Measurements from ENCODE around the gene AFF1.

The AFF1 gene

DNA sequence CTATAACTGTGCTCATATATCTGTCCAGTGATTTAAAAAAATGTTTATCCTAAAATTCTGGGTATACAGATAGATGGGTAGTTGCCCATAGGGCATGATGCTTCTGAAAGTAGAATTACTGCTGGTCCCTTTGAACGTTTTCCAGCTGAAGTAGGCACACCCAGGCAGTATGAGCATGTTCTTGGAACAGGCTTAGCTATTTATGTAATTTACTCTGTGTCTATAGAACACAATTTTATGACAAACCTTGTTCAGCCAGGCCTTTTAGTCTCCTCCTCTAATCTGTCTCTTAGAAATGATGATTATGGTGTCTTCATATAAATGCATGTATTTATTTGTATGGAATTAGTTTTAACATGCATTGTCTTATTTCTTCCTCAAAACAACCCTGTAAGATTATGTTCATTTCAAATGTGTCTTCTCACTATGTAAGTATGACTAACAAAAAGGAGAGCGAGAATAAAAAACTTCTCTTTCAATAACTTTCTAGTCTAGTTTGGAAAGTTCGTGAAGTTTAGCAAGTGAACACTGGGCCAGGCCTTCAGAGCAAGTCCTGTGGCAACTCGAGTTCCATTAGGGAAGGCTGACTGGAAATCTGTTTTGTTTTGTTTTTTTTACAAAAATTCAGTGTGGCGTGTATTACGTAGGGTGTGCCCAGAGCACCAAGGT, 142.0 kb downstream of the AFF1 start:
- TF ChIP-seq POLR2AphosphoS5 (IDR thresholded peaks at IDR 0.05; ENCODE audit: low read depth, low read length) (no peak), SIN3A (IDR thresholded peaks at IDR 0.05; ENCODE audit: borderline replicate concordance, insufficient read depth, low read length) (no peak), TAF1 (IDR thresholded peaks at IDR 0.05; ENCODE audit: borderline replicate concordance, insufficient read depth, low read length) (no peak), FOXP2 (optimal IDR thresholded peaks at IDR 0.05; ENCODE audit: borderline replicate concordance, extremely low read depth, extremely low read length, insufficient read depth) (no peak)
- TF ChIP-seq, protein P1, sequence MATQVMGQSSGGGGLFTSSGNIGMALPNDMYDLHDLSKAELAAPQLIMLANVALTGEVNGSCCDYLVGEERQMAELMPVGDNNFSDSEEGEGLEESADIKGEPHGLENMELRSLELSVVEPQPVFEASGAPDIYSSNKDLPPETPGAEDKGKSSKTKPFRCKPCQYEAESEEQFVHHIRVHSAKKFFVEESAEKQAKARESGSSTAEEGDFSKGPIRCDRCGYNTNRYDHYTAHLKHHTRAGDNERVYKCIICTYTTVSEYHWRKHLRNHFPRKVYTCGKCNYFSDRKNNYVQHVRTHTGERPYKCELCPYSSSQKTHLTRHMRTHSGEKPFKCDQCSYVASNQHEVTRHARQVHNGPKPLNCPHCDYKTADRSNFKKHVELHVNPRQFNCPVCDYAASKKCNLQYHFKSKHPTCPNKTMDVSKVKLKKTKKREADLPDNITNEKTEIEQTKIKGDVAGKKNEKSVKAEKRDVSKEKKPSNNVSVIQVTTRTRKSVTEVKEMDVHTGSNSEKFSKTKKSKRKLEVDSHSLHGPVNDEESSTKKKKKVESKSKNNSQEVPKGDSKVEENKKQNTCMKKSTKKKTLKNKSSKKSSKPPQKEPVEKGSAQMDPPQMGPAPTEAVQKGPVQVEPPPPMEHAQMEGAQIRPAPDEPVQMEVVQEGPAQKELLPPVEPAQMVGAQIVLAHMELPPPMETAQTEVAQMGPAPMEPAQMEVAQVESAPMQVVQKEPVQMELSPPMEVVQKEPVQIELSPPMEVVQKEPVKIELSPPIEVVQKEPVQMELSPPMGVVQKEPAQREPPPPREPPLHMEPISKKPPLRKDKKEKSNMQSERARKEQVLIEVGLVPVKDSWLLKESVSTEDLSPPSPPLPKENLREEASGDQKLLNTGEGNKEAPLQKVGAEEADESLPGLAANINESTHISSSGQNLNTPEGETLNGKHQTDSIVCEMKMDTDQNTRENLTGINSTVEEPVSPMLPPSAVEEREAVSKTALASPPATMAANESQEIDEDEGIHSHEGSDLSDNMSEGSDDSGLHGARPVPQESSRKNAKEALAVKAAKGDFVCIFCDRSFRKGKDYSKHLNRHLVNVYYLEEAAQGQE (IDR thresholded peaks at IDR 0.05; ENCODE audit: insufficient read depth in 1 of 2, low read depth in 2 of 2, low read length in 2 of 2) = no peak

DNA sequence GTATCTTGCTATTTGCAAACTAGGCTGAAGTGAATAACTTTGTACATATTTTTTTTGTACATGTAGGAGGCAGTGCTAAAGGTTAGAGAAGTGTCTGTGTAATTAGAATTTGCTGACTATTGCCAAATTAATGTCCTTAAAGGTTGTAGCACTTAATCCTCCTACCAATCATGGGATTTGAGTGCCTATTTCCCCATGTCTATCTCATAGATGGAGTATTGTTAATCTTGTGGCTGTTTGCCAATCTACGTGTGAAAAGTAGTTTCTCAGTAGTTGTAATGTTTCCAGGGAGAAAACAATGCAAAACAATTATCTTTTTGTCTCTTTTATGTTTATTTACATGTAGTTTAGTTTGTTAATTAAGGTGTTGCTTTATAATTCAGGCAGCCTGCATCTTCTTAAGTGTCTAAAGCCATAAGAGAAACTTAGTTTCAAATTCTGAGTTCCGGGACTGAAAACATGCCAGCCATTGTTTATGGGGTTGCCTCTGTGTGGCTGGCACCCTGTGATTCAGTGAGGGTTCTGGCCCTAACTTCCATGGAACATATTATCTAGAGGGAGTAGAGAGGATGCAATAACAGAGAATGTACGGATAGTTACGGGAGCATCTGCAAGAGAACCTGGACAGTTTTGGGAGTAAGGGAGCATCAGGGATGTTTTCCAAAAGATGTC, 143.2 kb downstream of the AFF1 start:
- TF ChIP-seq SIN3A (IDR thresholded peaks at IDR 0.05; ENCODE audit: borderline replicate concordance, insufficient read depth, low read length) (no peak), POLR2AphosphoS5 (IDR thresholded peaks at IDR 0.05; ENCODE audit: low read depth, low read length) (no peak), FOXP2 (optimal IDR thresholded peaks at IDR 0.05; ENCODE audit: borderline replicate concordance, extremely low read depth, extremely low read length, insufficient read depth) (no peak), TAF1 (IDR thresholded peaks at IDR 0.05; ENCODE audit: borderline replicate concordance, insufficient read depth, low read length) (no peak)
- TF ChIP-seq, protein P1 (IDR thresholded peaks at IDR 0.05; ENCODE audit: insufficient read depth in 1 of 2, low read depth in 2 of 2, low read length in 2 of 2) = no peak

DNA sequence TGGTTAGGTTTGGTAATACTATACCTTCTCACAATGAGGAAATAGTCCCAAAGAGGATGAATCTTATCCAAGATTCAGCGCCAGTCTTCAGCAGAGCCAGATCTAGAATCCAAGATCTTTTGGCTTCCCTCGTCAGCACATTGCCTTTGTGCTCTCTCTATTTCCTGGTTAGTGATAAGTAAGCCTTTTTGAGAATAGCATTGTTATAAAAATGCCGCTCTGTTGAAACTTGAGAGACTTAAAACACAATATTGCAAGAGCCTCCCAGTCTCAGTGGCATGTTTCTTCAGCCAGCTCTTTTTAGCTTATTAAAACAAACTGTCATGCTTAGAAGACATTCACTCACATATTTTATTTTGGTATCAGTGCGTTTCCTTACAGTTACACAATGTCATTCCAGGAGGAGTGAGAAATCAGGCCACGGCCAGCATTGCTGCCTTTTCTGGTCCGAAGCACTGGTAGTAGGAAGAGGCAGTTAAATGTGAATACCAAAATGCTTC, 144.2 kb downstream of the AFF1 start:
- TF ChIP-seq, protein P1 (IDR thresholded peaks at IDR 0.05; ENCODE audit: insufficient read depth in 1 of 2, low read depth in 2 of 2, low read length in 2 of 2) = no peak
- no peak for TF ChIP-seq SIN3A (IDR thresholded peaks at IDR 0.05; ENCODE audit: borderline replicate concordance, insufficient read depth, low read length)

DNA sequence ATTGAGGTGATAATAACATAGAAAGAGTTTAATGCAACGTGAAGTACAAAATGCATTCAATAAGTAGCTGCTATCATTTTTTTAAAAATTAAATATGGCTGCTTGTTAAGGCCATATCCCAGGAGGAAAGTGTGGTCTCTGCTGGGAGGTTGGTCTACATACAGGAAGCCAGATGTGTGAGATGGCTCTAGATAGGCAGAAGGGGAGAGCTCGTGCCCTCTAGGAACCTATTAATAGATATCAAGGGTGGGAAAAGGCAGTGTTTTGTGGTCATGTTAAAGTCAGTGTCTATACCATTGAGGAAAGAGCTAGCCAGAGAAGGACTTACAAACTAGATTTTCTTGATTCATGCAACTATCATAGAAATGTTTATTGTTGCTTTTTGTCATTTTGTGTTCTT, 145.2 kb downstream of the AFF1 start:
- no peak for TF ChIP-seq FOXP2 (optimal IDR thresholded peaks at IDR 0.05; ENCODE audit: borderline replicate concordance, extremely low read depth, extremely low read length, insufficient read depth)
- no peak for TF ChIP-seq TAF1 (IDR thresholded peaks at IDR 0.05; ENCODE audit: borderline replicate concordance, insufficient read depth, low read length)
- no peak for TF ChIP-seq SIN3A (IDR thresholded peaks at IDR 0.05; ENCODE audit: borderline replicate concordance, insufficient read depth, low read length)
- TF ChIP-seq, protein P1 (IDR thresholded peaks at IDR 0.05; ENCODE audit: insufficient read depth in 1 of 2, low read depth in 2 of 2, low read length in 2 of 2) = no peak
- no peak for TF ChIP-seq POLR2AphosphoS5 (IDR thresholded peaks at IDR 0.05; ENCODE audit: low read depth, low read length)

Data from PFSK-1 (cell line).